Left ventricle myocardium inferior (tissue), 1 donor: ENCODE measurements around the gene MBNL2. TPM values are rescaled to one million over a fixed set of nuclear protein-coding genes. Genes with fewer than 3 reads are reported as not detected.

Experiments
- DNase-seq: peaks from one replicate; pipeline ENCODE4 v3.0.0-alpha.2; 2020
- H3K27ac ChIP-seq: fragments of 200-600 bp; replicated peaks from 2 replicates; pipeline ENCODE4 v1.8.0; 2021
- H3K27me3 ChIP-seq: fragments of 200-600 bp; 2 replicates; pipeline ENCODE4 v1.8.0; 2021; ENCODE audit warnings: low read depth
- H3K36me3 ChIP-seq: fragments of 200-600 bp; 2 replicates; pipeline ENCODE4 v1.8.0; 2021
- H3K4me1 ChIP-seq: fragments of 200-600 bp; 2 replicates; pipeline ENCODE4 v1.8.0; 2021
- H3K4me3 ChIP-seq: fragments of 200-600 bp; 2 replicates; pipeline ENCODE4 v1.8.0; 2021; ENCODE audit warnings: mild to moderate bottlenecking, moderate library complexity
- H3K9me3 ChIP-seq: fragments of 200-600 bp; replicated peaks from 2 replicates; pipeline ENCODE4 v1.8.0; 2021
- intact Hi-C: fragments of 100-400 bp; cut with micrococcal nuclease; formaldehyde crosslinking; loops from one replicate; pipeline ENCODE4 v1.11.0; 2022
- total RNA-seq: library from RNA; stranded (reverse); fragmentation: NEBNext Ultra II Directional; extraction: Animal tissue kit (Norgen Biotek cat#: 25700); gene quantifications from one replicate; pipeline ENCODE4 v1.2.1, GENCODE V29; 2021
- TF ChIP-seq, protein P1 (sequence below): fragments of 200-600 bp; IDR thresholded peaks from 2 replicates; pipeline ENCODE4 v1.8.0; 2021; ENCODE audit warnings: antibody characterized with exemption, mild to moderate bottlenecking, borderline replicate concordance
- donor health status: DM: no; HTN: yes; CAD: no; lungs with severe emphysema.

The MBNL2 gene
- total RNA-seq, 1 donor from 2014 or later = 76.5 TPM

- H3K4me3 ChIP-seq = no peak overlapping the region
- no peak for DNase-seq
- H3K4me1 ChIP-seq = peaks cover 76% of the 10 kb centered on the region
- H3K36me3 ChIP-seq = peaks cover 24% of the 10 kb centered on the region
- H3K27me3 ChIP-seq = no peaks in the 10 kb centered on the region
- TF ChIP-seq, protein P1, sequence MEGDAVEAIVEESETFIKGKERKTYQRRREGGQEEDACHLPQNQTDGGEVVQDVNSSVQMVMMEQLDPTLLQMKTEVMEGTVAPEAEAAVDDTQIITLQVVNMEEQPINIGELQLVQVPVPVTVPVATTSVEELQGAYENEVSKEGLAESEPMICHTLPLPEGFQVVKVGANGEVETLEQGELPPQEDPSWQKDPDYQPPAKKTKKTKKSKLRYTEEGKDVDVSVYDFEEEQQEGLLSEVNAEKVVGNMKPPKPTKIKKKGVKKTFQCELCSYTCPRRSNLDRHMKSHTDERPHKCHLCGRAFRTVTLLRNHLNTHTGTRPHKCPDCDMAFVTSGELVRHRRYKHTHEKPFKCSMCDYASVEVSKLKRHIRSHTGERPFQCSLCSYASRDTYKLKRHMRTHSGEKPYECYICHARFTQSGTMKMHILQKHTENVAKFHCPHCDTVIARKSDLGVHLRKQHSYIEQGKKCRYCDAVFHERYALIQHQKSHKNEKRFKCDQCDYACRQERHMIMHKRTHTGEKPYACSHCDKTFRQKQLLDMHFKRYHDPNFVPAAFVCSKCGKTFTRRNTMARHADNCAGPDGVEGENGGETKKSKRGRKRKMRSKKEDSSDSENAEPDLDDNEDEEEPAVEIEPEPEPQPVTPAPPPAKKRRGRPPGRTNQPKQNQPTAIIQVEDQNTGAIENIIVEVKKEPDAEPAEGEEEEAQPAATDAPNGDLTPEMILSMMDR = no peak
- H3K27ac ChIP-seq = peak overlapping the region; percentile 77
- no peaks in the 10 kb centered on the region for H3K9me3 ChIP-seq
- intact Hi-C loops = loop anchor here (5.0 kb wide), 2 partner anchors 119 to 224 kb away; partner anchors contain the start of gene MBNL2
These were observed 119.0 kb downstream of the MBNL2 start for GRCh38 chr13:97341135-97341534.

DNA sequence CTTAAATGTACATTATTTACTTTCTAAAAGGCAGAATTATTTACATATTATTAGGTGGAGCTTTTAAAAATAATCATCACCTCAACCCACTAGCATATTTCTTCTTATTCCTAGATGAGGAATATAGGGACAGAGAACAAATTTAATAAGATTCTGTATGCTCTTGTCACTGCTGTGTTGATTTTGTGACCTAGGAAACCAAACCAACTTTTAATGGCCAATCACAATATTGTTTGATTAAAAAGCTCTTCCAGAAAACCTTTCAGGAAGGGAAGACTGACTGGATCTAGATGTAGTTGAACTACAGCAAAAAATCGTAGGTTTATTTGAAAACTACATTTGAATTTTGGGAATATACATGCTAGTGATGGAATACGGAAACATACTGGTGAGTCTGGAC, 120.0 kb downstream of the MBNL2 start:
- Histone ChIP-seq H3K27ac (peak overlapping the region; percentile 77), H3K27me3 (no peaks in the 10 kb centered on the region), H3K4me3 (no peak overlapping the region), H3K9me3 (no peaks in the 10 kb centered on the region), H3K36me3 (peaks cover 24% of the 10 kb centered on the region), H3K4me1 (peaks cover 76% of the 10 kb centered on the region)
- TF ChIP-seq, protein P1 = no peak
- no peak for DNase-seq
- intact Hi-C loops = loop anchor here (5.0 kb wide), 2 partner anchors 120 to 225 kb away; partner anchors contain the start of gene MBNL2

DNA sequence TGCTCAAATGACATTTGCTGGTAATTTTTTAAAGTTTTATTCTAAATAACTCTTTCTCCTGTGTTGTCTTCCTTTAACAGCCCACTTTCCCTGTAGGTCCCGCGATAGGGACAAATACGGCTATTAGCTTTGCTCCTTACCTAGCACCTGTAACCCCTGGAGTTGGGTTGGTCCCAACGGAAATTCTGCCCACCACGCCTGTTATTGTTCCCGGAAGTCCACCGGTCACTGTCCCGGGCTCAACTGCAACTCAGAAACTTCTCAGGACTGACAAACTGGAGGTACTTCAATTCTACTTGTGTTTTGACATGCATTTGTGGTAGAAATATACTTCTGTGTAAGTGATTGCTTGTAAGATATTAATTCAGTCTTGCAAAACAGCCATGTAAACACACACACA, 120.8 kb downstream of the MBNL2 start:
- TF ChIP-seq, protein P1 = no peak
- DNase-seq = no peak
- H3K9me3 ChIP-seq = no peaks in the 10 kb centered on the region
- peaks cover 32% of the 10 kb centered on the region for H3K36me3 ChIP-seq
- H3K27ac ChIP-seq = peak overlapping the region; percentile 77
- H3K4me3 ChIP-seq = no peak overlapping the region
- intact Hi-C loops = loop anchor here (5.0 kb wide), 2 partner anchors 121 to 226 kb away; partner anchors contain the start of gene MBNL2
- no peaks in the 10 kb centered on the region for H3K27me3 ChIP-seq
- H3K4me1 ChIP-seq = peaks cover 73% of the 10 kb centered on the region

GRCh38 chr13:97344265-97345175, 122.4 kb downstream of the MBNL2 start:
- DNase-seq = peak; percentile 58
- H3K4me1 ChIP-seq = peaks cover 57% of the 10 kb centered on the region
- TF ChIP-seq, protein P1 = peak; percentile 83
- peak overlapping the region; percentile 31 for H3K27ac ChIP-seq
- H3K4me3 ChIP-seq = no peak overlapping the region
- H3K36me3 ChIP-seq = peaks cover 44% of the 10 kb centered on the region
- H3K27me3 ChIP-seq = no peaks in the 10 kb centered on the region
- H3K9me3 ChIP-seq = no peaks in the 10 kb centered on the region
- intact Hi-C loops = loop anchor here (5.0 kb wide), 2 partner anchors 122 to 227 kb away; partner anchors contain the start of gene MBNL2

- intact Hi-C loops = no loop called here
- DNase-seq = no peak
- H3K4me3 ChIP-seq = no peak overlapping the region
- H3K9me3 ChIP-seq = peaks cover 5% of the 10 kb centered on the region
- peaks cover 60% of the 10 kb centered on the region for H3K36me3 ChIP-seq
- no peak overlapping the region for H3K27ac ChIP-seq
- TF ChIP-seq, protein P1 = no peak
- no peaks in the 10 kb centered on the region for H3K27me3 ChIP-seq
- H3K4me1 ChIP-seq = peaks cover 41% of the 10 kb centered on the region
These were observed 124.0 kb downstream of the MBNL2 start for GRCh38 chr13:97346097-97346496.
